SK-N-SH (cell line): ENCODE results near the gene LENG8.

Experiments used
- EP300 ChIP-seq, 2 experiments: IDR thresholded peaks; 2 replicates each; pipeline versions ENCODE4 v1.4.0 to v1.6.1; 2012; ENCODE audit warnings: borderline replicate concordance in 1 of 2, low read depth in 1 of 2, low read length in 1 of 2
- GATA2 ChIP-seq: sonication (generic); formaldehyde crosslinking; IDR thresholded peaks from 2 replicates; pipeline ENCODE4 v1.5.0; 2020; ENCODE audit warnings: mild to moderate bottlenecking, missing genetic modification reagents
- JUND ChIP-seq: IDR thresholded peaks from 2 replicates; pipeline ENCODE4 v1.4.0; 2012
- MEF2A ChIP-seq: IDR thresholded peaks from 2 replicates; pipeline ENCODE4 v1.4.0; 2012; ENCODE audit warnings: low read depth, borderline replicate concordance
- POLR2AphosphoS5 ChIP-seq: IDR thresholded peaks from 2 replicates; pipeline ENCODE4 v1.6.1; 2012; ENCODE audit warnings: low read depth, low read length
- RAD21 ChIP-seq: IDR thresholded peaks from 2 replicates; pipeline ENCODE4 v1.6.1; 2012; ENCODE audit warnings: mild to moderate bottlenecking, low read length
- RXRA ChIP-seq: IDR thresholded peaks from 2 replicates; pipeline ENCODE4 v1.4.0; 2012; ENCODE audit warnings: low read depth, mild to moderate bottlenecking, borderline replicate concordance
- YY1 ChIP-seq: IDR thresholded peaks from 2 replicates; pipeline ENCODE4 v1.4.0; 2012; ENCODE audit warnings: low read depth, mild to moderate bottlenecking
- TF ChIP-seq, protein P1 (sequence below): fragments of 150-350 bp; IDR thresholded peaks from 2 replicates; pipeline ENCODE4 v1.6.1; 2016; ENCODE audit warnings: mild to moderate bottlenecking, low read depth, low read length
- TF ChIP-seq, protein P2 (sequence below): fragments of 200-600 bp; sonication (generic); IDR thresholded peaks from 2 replicates; pipeline ENCODE4 v1.6.1; 2017; ENCODE audit warnings: antibody characterized with exemption, mild to moderate bottlenecking, moderate library complexity
- TF ChIP-seq, protein P3 (sequence below): IDR thresholded peaks from 2 replicates; pipeline ENCODE4 v1.4.0; 2012; ENCODE audit warnings: low read depth, borderline replicate concordance
- TF ChIP-seq, protein P4 (sequence below): fragments of 150-350 bp; IDR thresholded peaks from 2 replicates; pipeline ENCODE4 v1.6.1; 2017; ENCODE audit warnings: antibody characterized with exemption, low read length, low read depth, borderline replicate concordance

DNA sequence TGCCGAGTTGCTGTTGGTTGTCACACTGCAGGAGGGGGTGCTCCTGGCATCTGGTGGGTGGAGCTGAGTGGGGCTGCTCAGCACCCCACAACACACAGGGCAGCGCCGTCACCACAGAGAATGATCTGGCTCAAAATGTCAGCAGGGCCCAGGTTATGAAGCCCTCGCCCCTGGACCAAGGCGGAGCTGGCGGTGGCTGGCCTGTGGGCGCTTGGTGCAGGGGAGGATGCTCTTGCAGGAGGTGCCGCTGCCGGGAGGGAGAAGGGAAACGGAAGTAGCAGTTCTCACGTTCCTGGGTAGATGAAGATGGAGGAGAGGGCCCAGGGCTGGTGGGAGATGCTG lies 14.2 kb upstream of the LENG8 start:
- TF ChIP-seq RAD21 = no peak
- TF ChIP-seq, protein P1, sequence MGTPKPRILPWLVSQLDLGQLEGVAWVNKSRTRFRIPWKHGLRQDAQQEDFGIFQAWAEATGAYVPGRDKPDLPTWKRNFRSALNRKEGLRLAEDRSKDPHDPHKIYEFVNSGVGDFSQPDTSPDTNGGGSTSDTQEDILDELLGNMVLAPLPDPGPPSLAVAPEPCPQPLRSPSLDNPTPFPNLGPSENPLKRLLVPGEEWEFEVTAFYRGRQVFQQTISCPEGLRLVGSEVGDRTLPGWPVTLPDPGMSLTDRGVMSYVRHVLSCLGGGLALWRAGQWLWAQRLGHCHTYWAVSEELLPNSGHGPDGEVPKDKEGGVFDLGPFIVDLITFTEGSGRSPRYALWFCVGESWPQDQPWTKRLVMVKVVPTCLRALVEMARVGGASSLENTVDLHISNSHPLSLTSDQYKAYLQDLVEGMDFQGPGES = no peak
- TF ChIP-seq, protein P2, sequence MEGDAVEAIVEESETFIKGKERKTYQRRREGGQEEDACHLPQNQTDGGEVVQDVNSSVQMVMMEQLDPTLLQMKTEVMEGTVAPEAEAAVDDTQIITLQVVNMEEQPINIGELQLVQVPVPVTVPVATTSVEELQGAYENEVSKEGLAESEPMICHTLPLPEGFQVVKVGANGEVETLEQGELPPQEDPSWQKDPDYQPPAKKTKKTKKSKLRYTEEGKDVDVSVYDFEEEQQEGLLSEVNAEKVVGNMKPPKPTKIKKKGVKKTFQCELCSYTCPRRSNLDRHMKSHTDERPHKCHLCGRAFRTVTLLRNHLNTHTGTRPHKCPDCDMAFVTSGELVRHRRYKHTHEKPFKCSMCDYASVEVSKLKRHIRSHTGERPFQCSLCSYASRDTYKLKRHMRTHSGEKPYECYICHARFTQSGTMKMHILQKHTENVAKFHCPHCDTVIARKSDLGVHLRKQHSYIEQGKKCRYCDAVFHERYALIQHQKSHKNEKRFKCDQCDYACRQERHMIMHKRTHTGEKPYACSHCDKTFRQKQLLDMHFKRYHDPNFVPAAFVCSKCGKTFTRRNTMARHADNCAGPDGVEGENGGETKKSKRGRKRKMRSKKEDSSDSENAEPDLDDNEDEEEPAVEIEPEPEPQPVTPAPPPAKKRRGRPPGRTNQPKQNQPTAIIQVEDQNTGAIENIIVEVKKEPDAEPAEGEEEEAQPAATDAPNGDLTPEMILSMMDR = no peak
- TF ChIP-seq, protein P3, sequence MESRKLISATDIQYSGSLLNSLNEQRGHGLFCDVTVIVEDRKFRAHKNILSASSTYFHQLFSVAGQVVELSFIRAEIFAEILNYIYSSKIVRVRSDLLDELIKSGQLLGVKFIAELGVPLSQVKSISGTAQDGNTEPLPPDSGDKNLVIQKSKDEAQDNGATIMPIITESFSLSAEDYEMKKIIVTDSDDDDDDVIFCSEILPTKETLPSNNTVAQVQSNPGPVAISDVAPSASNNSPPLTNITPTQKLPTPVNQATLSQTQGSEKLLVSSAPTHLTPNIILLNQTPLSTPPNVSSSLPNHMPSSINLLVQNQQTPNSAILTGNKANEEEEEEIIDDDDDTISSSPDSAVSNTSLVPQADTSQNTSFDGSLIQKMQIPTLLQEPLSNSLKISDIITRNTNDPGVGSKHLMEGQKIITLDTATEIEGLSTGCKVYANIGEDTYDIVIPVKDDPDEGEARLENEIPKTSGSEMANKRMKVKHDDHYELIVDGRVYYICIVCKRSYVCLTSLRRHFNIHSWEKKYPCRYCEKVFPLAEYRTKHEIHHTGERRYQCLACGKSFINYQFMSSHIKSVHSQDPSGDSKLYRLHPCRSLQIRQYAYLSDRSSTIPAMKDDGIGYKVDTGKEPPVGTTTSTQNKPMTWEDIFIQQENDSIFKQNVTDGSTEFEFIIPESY = no peak
- TF ChIP-seq MEF2A = no peak
- no peak for TF ChIP-seq RXRA
- no peak for TF ChIP-seq YY1
- TF ChIP-seq GATA2 (CRISPR knock-in tag) = no peak
- TF ChIP-seq POLR2AphosphoS5 = no peak
- TF ChIP-seq EP300 (IDR thresholded peaks at IDR 0.05; ENCODE audit: borderline replicate concordance in 1 of 2, low read depth in 1 of 2, low read length in 1 of 2) = no peak
- TF ChIP-seq, protein P4, sequence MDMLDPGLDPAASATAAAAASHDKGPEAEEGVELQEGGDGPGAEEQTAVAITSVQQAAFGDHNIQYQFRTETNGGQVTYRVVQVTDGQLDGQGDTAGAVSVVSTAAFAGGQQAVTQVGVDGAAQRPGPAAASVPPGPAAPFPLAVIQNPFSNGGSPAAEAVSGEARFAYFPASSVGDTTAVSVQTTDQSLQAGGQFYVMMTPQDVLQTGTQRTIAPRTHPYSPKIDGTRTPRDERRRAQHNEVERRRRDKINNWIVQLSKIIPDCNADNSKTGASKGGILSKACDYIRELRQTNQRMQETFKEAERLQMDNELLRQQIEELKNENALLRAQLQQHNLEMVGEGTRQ = no peak
- no peak for TF ChIP-seq JUND
